SU-DHL-6 (cell line): ENCODE measurements around the gene GBX2.

Experiments used
- H2AFZ ChIP-seq: fragments of 200-600 bp; sonication (generic); 2 replicates; pipeline ENCODE4 v1.6.1; 2014; ENCODE audit warnings: low read depth, mild to moderate bottlenecking, moderate library complexity, mixed read lengths, antibody characterized with exemption, low read length; ENCODE audit not compliant: severe bottlenecking
- H3F3A ChIP-seq: fragments of 200-600 bp; shearing (Covaris generic); 2 replicates; pipeline ENCODE4 v1.6.0; 2016; ENCODE audit warnings: antibody characterized with exemption, mild to moderate bottlenecking; ENCODE audit not compliant: insufficient read depth
- H3K27ac ChIP-seq: fragments of 200-600 bp; sonication (generic); 2 replicates; pipeline ENCODE4 v1.5.1; 2016; ENCODE audit warnings: low read depth, mild to moderate bottlenecking, low read length, moderate library complexity, mixed read lengths
- H3K27me3 ChIP-seq: fragments of 200-600 bp; sonication (generic), shearing (Covaris generic); 2 replicates; pipeline ENCODE4 v1.6.0; 2014; ENCODE audit warnings: mild to moderate bottlenecking, low read length
- H3K36me3 ChIP-seq: fragments of 200-600 bp; sonication (generic); 2 replicates; pipeline ENCODE4 v1.6.1; 2014; ENCODE audit warnings: mild to moderate bottlenecking, low read length, mixed read lengths
- H3K4me2 ChIP-seq: fragments of 300-600, 200-600 bp; shearing (Covaris generic), sonication (generic); 2 replicates; pipeline ENCODE4 v1.6.0; 2014; ENCODE audit warnings: low read length, low read depth, mild to moderate bottlenecking; ENCODE audit not compliant: poor library complexity, severe bottlenecking
- H3K4me3 ChIP-seq: fragments of 200-600 bp; sonication (generic); 2 replicates; pipeline ENCODE4 v1.5.1; 2014; ENCODE audit warnings: antibody characterized with exemption, low read length, mild to moderate bottlenecking, mixed read lengths; ENCODE audit not compliant: insufficient read depth, poor library complexity, severe bottlenecking
- H3K79me2 ChIP-seq: fragments of 200-600 bp; sonication (generic); 2 replicates; pipeline ENCODE4 v1.6.1; 2014; ENCODE audit warnings: mild to moderate bottlenecking, low read length, moderate library complexity; ENCODE audit not compliant: insufficient read depth
- H3K9ac ChIP-seq: fragments of 200-600 bp; sonication (generic); 2 replicates; pipeline ENCODE4 v1.7.0; 2014; ENCODE audit warnings: mild to moderate bottlenecking, low read length
- H3K9me2 ChIP-seq: fragments of 200-600 bp; sonication (generic); replicated peaks from 2 replicates; pipeline ENCODE4 v1.6.1; 2014; ENCODE audit warnings: low read length; ENCODE audit not compliant: insufficient read depth
- H3K9me3 ChIP-seq: fragments of 200-600 bp; sonication (generic); 2 replicates; pipeline ENCODE4 v1.6.1; 2014; ENCODE audit warnings: low read length, mixed read lengths; ENCODE audit not compliant: insufficient read depth
- H4K20me1 ChIP-seq: fragments of 200-600 bp; sonication (generic); 2 replicates; pipeline ENCODE4 v1.6.1; 2014; ENCODE audit warnings: low read depth, mild to moderate bottlenecking, antibody characterized with exemption, low read length, moderate library complexity, mixed read lengths
- CTCF ChIP-seq: fragments of 200-600 bp; sonication (generic); IDR thresholded peaks from one replicate; pipeline ENCODE4 v1.5.1; 2017; ENCODE audit warnings: antibody characterized with exemption, mild to moderate bottlenecking, low read length, moderate library complexity; ENCODE audit not compliant: insufficient read depth, poor library complexity, severe bottlenecking
- EZH2phosphoT487 ChIP-seq: fragments of 200-600 bp; sonication (generic), shearing (Covaris generic); conservative IDR thresholded peaks from 2 replicates; pipeline ENCODE4 v1.6.1; 2018; ENCODE audit warnings: mild to moderate bottlenecking, antibody characterized with exemption, low read length, moderate library complexity, mixed read lengths

The GBX2 gene

GRCh38 chr2:236176417-236176816 is 8.2 kb upstream of the GBX2 start:
- H3K27me3 ChIP-seq = no peaks in the 10 kb centered on the region
- no peaks in the 10 kb centered on the region for H3F3A ChIP-seq
- no peaks in the 10 kb centered on the region for H3K9me2 ChIP-seq

GRCh38 chr2:236175548-236176150 is 7.5 kb upstream of the GBX2 start:
- no peak overlapping the region for H3K4me3 ChIP-seq
- H3K4me2 ChIP-seq = no peak overlapping the region
- no peak for TF ChIP-seq EZH2phosphoT487
- no peak for TF ChIP-seq CTCF
- no peaks in the 10 kb centered on the region for H3K36me3 ChIP-seq
- H3F3A ChIP-seq = no peaks in the 10 kb centered on the region
- no peaks in the 10 kb centered on the region for H3K9me2 ChIP-seq
- H3K27me3 ChIP-seq = no peaks in the 10 kb centered on the region
- H4K20me1 ChIP-seq = no peaks in the 10 kb centered on the region
- no peak overlapping the region for H3K27ac ChIP-seq
- H3K9ac ChIP-seq = no peak overlapping the region
- no peaks in the 10 kb centered on the region for H3K9me3 ChIP-seq
- no peaks in the 10 kb centered on the region for H3K79me2 ChIP-seq
- H2AFZ ChIP-seq = no peak overlapping the region

More at GRCh38 chr2:236176417-236176816, 8.2 kb upstream of the GBX2 start:
- TF ChIP-seq CTCF = no peak
- TF ChIP-seq EZH2phosphoT487 = no peak
- Histone ChIP-seq H3K79me2 (no peaks in the 10 kb centered on the region), H3K9me3 (no peaks in the 10 kb centered on the region), H3K27ac (no peak overlapping the region), H3K4me3 (no peak overlapping the region), H2AFZ (no peak overlapping the region), H3K36me3 (no peaks in the 10 kb centered on the region), H3K4me2 (no peak overlapping the region), H3K9ac (no peak overlapping the region), H4K20me1 (no peaks in the 10 kb centered on the region)

GRCh38 chr2:236173729-236174607 is 5.8 kb upstream of the GBX2 start:
- Histone ChIP-seq H3K79me2 (no peaks in the 10 kb centered on the region), H3K9me3 (no peaks in the 10 kb centered on the region), H3K4me3 (no peak overlapping the region), H4K20me1 (no peaks in the 10 kb centered on the region), H3K36me3 (no peaks in the 10 kb centered on the region), H3K9me2 (no peaks in the 10 kb centered on the region), H2AFZ (no peak overlapping the region), H3K27ac (no peak overlapping the region), H3K9ac (no peak overlapping the region), H3K4me2 (no peak overlapping the region), H3K27me3 (no peaks in the 10 kb centered on the region), H3F3A (no peaks in the 10 kb centered on the region)
- TF ChIP-seq CTCF (no peak), EZH2phosphoT487 (no peak)
